Activated gamma-delta T cell treated with anti-CD3 and anti-CD28 coated beads, Interleukin-2, amount 50 U/mL, for 16 hours (primary cell): ENCODE measurements around the gene BMERB1.

Experiments
- DNase-seq: peaks from one replicate; pipeline ENCODE4 v3.0.0-alpha.2; 2020; ENCODE audit warnings: low read depth

BMERB1 gene

DNA sequence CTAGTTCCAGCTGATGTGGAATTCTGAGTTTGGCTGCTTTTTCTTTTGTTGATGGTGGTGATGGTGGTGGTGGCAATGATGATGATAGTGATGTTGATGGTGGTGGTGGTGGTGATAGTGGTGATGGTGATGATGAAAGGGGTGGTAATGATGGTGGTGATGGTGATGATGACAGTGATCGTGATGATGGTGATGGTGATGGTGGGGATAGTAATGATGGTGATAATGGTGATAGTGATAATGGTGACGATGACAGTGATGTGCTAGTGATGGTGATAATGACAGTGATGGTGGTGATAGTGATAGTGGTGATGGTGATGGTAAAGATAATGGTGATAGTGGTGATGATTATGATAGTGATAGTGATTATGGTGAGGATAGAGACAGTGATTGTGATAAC, 61.5 kb downstream of the BMERB1 start:
- DNase-seq, result no peak

DNA sequence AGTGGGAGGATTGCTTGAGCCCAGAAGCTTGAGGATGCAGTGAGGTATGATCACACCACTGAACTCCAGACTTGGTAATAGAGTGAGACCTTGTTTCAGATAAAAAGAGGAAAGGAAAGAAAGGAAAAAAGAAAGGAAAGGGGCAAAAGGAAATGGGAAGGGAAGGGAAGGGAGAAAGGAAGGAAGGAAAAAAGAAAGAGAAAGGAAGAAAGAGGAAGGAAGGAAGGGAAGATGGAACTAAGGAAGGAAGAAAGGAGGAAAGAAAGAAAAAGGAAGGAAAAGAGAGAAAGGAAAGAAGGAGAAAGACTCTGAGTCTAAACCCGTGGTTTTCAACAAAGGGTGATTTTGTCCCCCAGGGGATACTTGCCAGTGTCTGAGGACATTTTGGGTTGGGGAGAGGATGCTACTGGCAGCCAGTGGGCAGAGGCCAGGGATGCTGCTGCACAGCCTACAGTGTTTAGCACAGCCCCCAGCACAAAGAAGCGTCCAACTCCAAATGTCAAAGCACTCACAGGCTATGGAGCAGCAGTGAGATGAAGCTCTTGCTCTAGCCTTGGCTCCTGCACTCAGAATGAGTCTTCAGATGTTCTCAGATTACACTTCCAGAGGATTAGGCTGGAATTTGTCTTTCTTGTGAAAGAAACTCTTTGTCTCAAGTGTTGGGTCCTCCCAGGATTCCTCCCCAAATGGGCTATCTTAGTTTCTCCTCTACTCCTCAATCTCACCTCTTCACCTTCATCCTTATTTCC, 64.2 kb downstream of the BMERB1 start:
- no peak for DNase-seq

DNA sequence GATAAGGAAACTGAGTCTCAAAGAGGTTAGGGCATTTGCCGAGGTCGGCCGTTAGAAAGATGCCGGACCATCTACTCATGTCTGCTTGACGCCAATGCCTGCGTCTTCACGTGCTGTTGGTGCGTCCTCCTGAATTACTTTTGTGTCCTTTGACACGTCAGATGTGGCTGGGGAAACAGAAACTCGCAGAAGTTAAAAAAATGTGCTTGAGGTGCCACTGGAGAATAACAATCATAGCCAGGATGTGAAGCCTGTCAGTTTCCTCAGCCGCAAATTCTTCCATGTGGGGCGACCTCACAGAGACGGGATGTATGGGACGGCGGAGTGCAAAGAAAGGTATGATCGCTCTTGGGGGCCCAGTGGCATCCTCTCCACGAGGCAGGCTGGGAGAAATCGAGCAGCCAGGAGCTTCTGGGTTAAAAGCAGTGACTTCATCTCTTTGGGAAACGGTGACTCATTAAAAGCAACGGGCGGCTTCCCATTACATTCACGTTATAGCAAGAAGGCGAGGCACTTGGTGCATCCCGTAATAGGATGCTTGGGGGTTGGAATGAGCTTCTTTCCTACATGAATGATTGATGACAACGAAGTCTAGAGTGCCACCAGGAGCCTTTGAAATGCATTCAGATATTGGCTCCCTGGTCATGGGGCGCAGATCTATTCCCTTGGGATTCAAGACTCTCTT, 67.8 kb downstream of the BMERB1 start:
- DNase-seq, result no peak

DNA sequence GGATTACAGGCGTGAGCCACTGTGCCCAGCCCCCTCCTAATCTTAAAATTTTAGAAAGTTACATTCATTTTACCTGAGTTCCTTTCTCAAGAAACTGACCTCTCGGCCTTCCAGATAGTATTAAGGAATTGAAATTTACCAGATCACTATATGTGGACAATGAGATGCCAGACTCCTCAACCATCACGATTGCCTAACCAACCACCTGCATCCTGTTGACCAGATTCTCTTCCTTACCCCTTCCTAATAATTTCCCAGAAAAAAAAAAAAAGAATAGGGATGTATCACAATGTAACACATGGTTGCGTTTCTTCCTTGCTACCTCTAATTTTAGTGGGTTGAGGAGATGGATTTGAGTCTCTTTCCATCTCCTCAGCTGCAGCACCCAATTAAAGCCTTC, 72.1 kb downstream of the BMERB1 start:
- no peak for DNase-seq

DNA sequence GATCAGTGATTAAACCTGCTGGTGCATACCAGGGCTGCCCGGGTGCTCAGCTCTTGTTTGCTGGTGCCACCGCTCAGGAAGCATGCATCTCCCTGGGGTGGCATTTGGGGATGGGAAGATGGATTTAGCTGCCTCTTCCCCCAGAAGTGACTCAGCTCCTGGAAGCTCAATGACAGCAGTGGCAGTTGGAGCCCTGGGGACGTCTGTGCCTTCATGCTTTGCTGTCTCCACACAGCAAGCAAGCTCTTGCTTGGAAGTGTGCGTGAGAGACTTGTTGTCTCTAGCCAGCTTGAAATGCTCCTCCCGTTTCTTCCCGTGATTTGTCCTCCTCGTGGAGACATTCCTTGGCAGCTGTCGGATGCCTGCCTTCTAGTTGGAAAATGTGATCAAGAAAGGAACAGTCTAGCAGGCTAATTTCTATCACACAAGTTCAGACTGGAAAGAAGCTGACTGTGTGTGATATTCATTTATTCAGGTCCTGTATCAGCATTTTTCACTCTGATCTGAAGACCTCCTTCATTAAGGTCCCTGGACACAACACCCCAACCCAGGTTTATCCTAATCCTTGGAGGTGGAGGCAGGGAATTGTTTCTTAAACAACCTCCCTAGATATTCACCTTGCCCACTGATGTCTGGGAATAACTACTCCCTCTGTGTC, 73.0 kb downstream of the BMERB1 start:
- no peak for DNase-seq

DNA sequence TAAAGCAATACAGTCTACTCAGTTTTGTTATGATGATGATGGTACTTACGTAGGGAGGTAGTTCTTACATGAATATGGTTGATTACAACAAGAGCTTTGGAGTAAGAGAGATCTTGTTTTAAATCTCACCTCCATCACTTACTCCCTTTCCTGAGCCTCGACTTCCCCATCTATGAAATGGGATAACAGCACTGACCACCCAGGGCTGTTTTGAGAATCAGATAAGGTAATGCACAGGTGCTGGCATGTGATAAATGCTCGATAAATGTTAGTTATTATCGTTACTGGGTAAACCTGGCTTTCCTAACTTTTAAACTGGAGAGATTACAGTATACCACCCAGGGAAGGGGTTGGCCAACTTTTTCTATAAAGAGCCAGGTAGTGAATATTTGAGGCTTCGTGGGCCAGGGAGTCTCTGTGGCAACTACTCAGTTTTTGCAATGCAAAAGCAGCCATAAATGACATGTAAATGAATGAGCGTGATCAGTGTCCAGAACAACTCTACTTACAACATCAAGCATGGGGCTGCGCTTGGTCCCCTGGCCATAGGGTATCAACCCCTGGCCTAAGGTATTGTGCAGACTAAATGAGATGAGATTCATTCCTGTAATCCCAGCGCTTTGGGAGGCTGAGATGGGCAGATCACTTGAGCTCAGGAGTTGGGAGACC, 73.7 kb downstream of the BMERB1 start:
- no peak for DNase-seq

DNA sequence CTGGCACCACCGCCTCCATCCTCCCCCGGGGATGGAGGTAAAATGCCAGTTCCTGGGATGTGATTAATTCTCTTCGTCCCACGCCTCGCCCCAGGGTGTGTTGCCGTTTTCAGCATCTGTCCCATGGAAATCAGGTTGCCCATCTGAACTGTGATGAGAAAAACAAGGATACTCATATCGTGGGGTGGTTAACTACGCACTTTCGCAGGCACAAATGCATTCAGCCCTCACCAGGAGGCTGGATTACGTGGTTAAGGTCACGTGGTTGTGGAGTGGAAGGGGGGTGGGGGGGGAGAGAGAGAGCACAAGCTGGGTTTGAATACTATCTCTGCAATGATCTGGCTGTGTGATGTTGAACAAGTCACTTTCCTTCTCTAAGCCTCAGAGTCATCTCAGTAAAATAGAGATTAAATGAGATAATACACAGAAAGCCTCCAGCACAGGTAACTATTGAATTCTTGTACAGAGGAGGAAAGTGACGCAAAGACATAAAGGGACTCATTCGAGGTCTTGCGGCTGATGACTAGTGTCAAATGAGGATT, 74.7 kb downstream of the BMERB1 start:
- no peak for DNase-seq

DNA sequence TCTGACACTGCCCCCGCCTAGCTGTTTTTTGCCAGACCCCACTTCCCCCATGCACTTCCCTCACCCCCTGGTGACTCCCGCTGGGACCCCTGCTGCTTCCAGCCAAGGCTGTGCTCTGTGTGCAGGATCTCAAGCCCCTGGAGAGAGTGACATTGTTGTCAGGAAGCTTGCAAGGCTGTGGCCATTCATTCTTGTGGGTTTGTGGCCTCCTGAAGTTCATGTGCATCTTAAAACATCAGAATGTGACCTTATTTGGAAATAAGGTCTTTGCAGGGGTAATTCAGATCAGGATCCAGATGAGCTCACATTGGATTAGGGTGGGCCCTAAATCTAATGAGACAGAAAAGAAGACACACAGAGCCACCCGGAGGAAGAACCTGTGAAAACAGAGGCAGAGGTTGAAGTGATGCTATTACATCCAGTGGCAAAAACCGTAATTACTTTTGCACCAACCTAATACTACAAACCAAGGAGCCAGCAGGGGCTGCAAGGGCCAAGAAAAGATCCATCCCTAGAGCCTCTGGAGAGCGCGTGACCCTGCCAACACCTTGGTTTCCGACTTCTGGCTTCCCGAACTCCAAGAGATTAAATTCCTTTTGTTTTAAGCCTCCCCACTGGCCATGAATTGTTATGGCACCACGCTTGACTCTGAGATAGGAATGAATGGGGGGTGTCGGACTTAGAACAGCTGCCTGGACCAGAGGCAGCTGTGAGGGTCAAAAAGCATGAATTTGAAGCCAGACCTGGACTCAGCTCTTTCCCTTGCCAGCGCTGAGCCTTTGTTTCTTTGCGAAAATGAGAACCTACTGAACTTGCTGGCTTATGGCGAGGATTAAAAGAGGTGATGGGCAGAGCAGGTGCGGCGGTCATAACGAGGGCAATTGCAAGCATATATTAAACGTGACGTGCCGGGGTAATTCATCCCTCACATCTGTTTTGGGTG, 75.5 kb downstream of the BMERB1 start:
- no peak for DNase-seq

DNA sequence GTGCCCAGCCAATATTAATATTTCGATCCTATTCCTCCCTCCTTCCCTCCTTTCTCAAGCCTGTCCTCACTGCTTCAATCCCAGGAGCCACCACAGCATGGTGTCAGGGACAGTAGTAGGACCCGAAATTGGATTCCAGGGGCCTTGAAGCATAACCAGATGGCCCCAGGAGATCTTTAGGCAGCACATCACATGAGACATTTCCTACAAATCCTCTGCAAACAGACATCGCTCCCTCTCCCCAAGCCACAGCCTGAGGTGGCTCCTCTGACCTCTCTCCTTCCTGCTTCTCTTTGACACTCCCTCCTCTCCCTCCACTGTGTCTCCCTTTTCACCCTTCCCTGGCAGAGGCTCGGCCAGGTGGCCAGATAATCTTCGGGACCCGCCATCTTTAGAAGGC, 76.6 kb downstream of the BMERB1 start:
- DNase-seq, result no peak

DNA sequence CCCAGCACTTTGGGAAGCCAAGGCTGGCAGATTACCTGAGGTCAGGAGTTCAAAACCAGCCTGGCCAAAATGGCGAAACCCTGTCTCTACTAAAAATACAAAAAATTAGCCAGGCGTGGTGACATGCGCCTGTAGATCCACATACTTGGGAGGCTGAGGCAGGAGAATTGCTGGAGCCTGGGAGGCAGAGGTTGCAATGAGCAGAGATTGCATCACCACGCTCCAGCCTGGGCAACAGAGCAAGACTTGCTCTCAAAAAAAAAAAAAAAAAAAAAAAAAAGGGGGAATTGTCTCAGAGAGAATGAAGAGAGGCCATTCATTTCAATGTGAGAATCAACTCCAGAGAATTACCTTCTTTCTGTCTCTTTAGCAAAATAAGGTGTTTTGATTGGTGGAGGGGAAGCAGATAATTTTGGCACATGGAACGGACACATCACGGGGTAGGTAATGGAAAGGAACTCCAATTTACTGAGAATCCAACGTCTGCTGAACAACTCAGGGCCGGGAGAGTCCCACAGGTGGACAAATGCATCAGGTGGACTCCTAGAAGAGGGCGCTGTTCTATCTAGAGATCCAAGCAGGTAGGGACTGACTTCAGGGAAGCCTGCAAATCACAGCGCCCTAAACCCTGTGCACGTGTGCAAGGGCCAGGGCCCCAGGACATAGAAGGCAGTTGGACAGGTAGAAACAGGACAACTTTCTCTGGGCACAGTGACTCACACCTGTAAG, 77.5 kb downstream of the BMERB1 start:
- no peak for DNase-seq

DNA sequence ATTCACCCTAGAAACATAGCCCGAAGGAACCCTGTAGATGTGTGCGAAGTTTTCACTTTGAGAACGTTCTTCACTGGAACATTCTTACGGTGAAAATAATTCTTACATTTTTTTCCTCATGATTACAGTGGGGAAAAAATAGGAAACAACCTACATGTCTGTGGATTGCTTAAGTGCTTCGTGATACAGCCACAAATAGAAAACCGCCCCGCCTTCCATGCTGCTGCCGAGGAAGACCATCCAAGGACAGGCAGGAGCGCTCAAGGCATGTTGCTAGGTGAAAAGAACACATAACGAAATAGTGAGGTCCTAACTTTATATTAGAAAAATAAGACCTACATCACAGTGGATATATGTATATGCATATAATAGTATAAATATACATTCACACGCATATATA, 78.8 kb downstream of the BMERB1 start:
- no peak for DNase-seq

DNA sequence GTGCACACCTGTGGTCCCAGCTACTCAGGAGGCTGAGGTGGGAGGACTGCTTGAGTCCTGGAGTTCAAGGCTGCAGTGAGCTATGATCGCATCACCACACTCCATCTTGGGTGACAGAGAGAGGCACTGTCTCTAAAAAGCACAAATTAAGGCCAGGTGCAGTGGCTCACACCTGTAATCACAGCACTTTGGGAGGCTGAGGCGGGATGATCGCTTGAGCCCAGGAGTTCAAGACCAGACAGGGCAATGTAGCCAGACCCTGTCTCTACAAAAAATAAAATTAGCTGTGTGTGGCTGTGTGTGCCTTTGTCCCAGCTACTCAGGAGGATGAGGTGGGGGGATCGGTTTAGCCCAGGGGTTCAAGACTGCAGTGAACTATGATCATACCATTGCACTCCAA, 81.6 kb downstream of the BMERB1 start:
- DNase-seq, result no peak

DNA sequence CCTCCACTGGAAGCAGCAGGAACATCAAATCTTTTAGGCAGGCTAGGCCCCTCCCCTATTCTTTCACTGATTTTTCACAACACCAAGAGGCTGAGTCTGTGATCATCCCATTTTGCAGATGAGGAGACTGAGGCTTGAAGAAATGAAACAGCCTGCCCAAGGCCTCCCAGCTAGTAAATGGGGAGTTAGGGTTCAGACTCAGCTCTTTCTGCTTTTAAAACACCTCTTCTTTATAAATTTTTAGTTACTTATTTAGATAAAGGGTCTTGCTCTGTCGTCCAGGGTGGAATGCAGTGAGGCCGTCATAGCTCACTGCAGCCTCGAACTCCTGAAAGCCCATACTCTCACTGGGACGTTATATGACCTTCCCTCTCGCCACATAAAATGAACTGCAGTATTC, 82.2 kb downstream of the BMERB1 start:
- DNase-seq, result no peak

DNA sequence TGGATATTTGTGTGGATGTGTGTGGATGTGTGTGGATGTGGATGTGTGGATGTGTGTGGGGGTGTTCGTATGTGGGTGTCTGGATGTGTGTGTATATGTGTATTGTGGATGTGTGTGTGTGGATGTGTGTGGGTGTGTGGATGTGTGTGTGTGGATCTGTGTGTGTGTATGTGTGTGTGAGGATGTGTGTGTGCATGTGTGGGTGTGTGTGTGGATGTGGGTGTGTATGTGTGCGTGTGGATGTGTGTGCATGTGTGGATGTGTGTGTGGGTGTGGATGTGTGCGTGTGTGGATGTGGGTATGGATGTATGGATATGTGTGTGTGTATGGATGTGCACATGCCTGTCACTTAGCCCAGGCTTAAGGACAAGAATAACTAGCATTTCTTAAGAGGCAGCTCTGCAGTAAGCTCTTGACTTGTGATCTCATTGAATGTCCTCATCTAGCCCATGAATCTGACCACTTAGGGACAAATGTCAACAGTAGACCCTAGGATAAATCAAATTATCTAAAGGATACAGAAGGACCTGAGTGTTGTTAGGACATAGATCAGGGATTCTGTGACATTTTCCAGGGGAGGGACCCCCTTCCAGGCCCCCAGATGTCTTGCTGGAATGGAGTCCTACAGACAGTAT, 83.5 kb downstream of the BMERB1 start:
- no peak for DNase-seq

DNA sequence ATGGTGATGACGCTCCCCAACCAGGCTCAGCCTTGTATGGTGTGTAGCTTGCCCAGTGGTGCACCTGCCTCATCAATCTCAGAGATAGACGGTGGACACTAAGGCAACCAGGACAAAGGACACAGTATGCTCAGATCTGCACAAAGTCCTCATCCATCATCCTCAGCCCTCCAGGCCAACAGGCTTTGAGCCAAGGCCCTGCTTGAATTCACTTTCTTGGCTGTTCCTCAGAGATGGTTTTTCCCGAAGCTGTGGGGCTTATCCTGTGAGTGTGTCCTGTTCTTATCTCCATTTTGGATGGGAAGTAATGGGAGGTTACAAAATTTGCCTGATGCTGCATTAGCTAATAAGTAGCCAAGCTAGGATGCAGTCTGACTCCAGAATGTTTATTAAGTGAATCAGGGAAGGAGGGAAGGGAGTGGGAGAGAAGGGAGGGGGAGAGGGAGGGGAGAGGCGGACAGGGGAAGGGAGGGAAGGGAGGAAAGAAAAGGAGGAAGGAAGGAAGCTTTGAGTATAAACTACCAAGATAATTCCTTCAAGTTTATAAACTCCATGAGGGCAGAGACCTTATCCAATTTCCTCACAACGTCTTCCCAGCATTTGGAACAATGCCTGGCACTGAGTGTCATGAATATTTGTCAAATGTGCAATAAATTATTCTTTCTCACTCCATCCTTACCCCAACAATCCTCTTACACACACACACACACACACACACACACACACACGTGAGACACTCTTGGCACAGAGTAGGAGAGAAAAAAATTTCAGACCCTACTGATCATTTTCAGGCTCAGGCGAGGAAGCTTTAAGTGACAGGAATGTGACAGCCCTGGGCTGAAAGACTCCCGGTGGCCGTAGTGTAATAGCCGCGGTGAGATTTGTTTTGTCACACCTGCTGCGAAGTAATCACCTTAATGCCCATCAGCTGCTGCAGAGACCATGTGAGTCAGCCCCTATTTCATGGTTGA, 84.3 kb downstream of the BMERB1 start:
- no peak for DNase-seq

DNA sequence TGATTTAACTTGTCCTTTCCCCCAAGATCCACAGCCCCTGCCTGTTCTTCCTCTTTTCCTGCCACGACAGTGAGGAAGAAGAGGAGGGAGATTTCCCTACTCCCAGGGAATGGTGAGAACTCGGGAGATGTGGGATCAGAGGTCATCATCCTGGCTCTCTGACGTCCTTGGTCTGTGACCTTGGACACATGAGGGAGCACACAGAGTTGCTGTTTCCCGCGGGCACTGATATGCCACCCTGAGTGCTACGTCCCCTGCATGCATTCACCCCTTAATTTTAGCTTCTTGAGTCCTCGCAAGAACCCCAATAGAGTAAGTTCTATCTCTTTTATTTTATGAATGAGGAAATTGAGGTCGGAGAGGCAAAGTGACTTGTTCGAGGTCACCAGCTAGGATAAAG, 85.4 kb downstream of the BMERB1 start:
- no peak for DNase-seq

DNA sequence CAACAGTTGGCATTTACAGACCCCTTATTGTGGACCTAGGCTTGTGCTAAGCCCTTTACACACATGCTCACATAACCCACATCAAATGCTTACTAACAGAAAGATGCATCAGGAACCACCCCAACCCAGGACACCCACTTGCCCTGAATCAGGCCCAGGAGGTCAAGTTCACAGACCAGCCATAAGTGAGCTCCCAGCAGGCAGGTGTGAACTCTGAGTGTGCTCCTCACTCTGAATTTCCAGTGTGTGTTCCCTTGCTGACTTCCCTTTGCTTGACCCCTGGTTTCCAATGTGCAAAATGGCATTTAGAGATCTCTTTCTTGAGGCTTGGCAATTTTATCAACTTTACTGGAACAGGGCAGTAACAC, 87.0 kb downstream of the BMERB1 start:
- DNase-seq, result no peak

DNA sequence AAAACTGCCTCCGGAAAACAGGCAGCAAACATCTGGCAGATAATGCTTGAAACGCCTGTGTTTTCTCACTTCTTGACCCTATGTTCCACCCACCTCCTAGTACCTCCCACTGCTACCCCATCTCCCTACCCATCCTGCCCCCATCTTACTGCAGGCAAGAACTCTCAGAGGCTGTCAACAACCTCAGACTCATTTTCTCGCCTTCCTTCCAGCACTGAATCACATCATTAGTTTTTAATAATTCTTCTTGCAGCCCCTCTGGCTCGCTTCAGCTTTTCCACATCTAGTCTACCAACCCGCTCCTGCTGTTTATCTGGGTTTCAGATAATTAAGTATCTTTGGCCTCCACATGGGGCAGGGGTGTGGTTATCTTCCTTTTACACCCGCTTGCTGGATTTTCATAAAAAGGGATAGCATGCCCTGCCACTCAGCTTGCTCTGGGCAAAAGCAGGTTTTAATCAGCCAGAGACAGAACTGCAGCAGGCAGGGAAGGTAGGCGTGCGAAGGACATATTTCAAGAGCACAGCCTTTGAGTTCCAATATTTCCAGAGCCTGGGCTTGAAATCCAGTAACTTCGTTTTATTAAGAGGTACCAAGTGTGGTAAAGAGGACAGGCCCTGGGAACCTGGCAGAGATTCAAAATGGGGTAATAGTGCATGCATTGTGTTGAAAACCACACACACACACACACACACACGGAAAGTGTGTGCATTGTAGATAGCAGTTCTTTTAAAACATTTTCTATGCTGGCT, 87.5 kb downstream of the BMERB1 start:
- no peak for DNase-seq
